ENCODE measurements around the gene NEK4. TPM values are rescaled to one million over a fixed set of nuclear protein-coding genes. Genes with fewer than 3 reads are reported as not detected.
"Not testable (repeated sequence)": the region's sequence is repeated elsewhere in the genome, so short reads cannot be mapped to it uniquely, and the experiment has no call there.

The NEK4 gene
- total and polyA plus RNA-seq, 7 donors: 4.7 to 22.2 (median 15.3) TPM

GRCh38 chr3:52730681-52731080 is 40.1 kb downstream of the NEK4 start:
- H3K4me1 ChIP-seq: no peaks in the 10 kb centered on the region
- DNase-seq (no peak), ATAC-seq (no peak)
- TF ChIP-seq CTCF (IDR thresholded peaks at IDR 0.05): no peak
- intact Hi-C loops (cut with DNase I): no loop called here
- peaks cover 10 to 42% of the 10 kb centered on the region in 2 donors for H3K36me3 ChIP-seq (ENCODE audit: insufficient read depth in 1 of 2, low read depth in 1 of 2)
- H3K4me3 ChIP-seq: no peak overlapping the region
- H3K9me3 ChIP-seq: no peaks in the 10 kb centered on the region
- no peak overlapping the region for H3K27ac ChIP-seq
- no peaks in the 10 kb centered on the region for H3K27me3 ChIP-seq (ENCODE audit: insufficient read depth in 3 of 3, low read length in 2 of 3)

GRCh38 chr3:52728753-52729152 is 42.0 kb downstream of the NEK4 start:
- WGBS, 3 donors: 55 to 92% (median 56%) methylated on average over 3 of the region's 3 CpGs
- intact Hi-C loops (cut with DNase I): not testable (repeated sequence)
- H3K36me3 ChIP-seq (ENCODE audit: insufficient read depth in 1 of 2, low read depth in 1 of 2): peaks cover 7 to 25% of the 10 kb centered on the region in 2 donors

GRCh38 chr3:52724511-52724910 is 46.2 kb downstream of the NEK4 start:
- Histone ChIP-seq H3K4me3 (no peak overlapping the region), H3K4me1 (no peaks in the 10 kb centered on the region), H3K9me3 (no peaks in the 10 kb centered on the region), H3K27ac (no peak overlapping the region), H3K36me3 (ENCODE audit: insufficient read depth in 1 of 2, low read depth in 1 of 2) (peaks cover 0 to 5% of the 10 kb centered on the region in 2 donors), H3K27me3 (ENCODE audit: insufficient read depth in 3 of 3, low read length in 2 of 3) (no peaks in the 10 kb centered on the region)
- WGBS, 3 donors: 97 to 100% (median 100%) methylated on average over 1 of the region's 1 CpG
- no peak for TF ChIP-seq CTCF (IDR thresholded peaks at IDR 0.05)
- DNase-seq: no peak
- intact Hi-C loops (cut with DNase I): no loop called here
- no peak for ATAC-seq

More at GRCh38 chr3:52728753-52729152, 42.0 kb downstream of the NEK4 start:
- H3K27me3 ChIP-seq (ENCODE audit: insufficient read depth in 3 of 3, low read length in 2 of 3); DNase-seq; H3K4me3 ChIP-seq; H3K9me3 ChIP-seq; H3K4me1 ChIP-seq; H3K27ac ChIP-seq; ATAC-seq: not testable (repeated sequence)

GRCh38 chr3:52723935-52724334 is 46.8 kb downstream of the NEK4 start:
- WGBS, 3 donors: 71 to 96% (median 80%) methylated on average over 5 of the region's 5 CpGs
- ATAC-seq: peak in 2 of 4 donors; percentile 53 to 66
- Histone ChIP-seq H3K27ac (no peak overlapping the region), H3K27me3 (ENCODE audit: insufficient read depth in 3 of 3, low read length in 2 of 3) (no peaks in the 10 kb centered on the region), H3K9me3 (no peaks in the 10 kb centered on the region), H3K36me3 (ENCODE audit: insufficient read depth in 1 of 2, low read depth in 1 of 2) (peaks cover 0 to 8% of the 10 kb centered on the region in 2 donors), H3K4me3 (no peak overlapping the region), H3K4me1 (no peaks in the 10 kb centered on the region)
- intact Hi-C loops (cut with DNase I): no loop called here
- TF ChIP-seq CTCF (IDR thresholded peaks at IDR 0.05): no peak
- no peak for DNase-seq

- Histone ChIP-seq H3K9me3 (no peaks in the 10 kb centered on the region), H3K4me1 (no peaks in the 10 kb centered on the region), H3K4me3 (no peak overlapping the region), H3K27me3 (ENCODE audit: insufficient read depth in 3 of 3, low read length in 2 of 3) (no peaks in the 10 kb centered on the region), H3K27ac (no peak overlapping the region), H3K36me3 (ENCODE audit: insufficient read depth in 1 of 2, low read depth in 1 of 2) (peaks cover 0 to 10% of the 10 kb centered on the region in 2 donors)
- TF ChIP-seq CTCF (IDR thresholded peaks at IDR 0.05): no peak
- WGBS, 3 donors: 93 to 98% (median 96%) methylated on average over 7 of the region's 7 CpGs
- DNase-seq (no peak), ATAC-seq (no peak)
- intact Hi-C loops (cut with DNase I): no loop called here
Observed at GRCh38 chr3:52722491-52722890, 48.2 kb downstream of the NEK4 start.
